Esophagus muscularis mucosa (tissue), 4 donors: ENCODE measurements around the gene SH3RF3. TPM values are rescaled to one million over a fixed set of nuclear protein-coding genes. Genes with fewer than 3 reads are reported as not detected.
A peak's percentile ranks its signal among the peaks of the same experiment; 100 is the strongest.

Experiments used
- DNase-seq: peaks from one replicate; pipeline ENCODE4 v3.0.0-alpha.2; 2017; ENCODE audit errors: extremely low spot score
- H3K27ac ChIP-seq, 4 donors: fragments of 200-600 bp; sonication (generic); replicated peaks in 1 of 4; 1 replicate in 3 of 4; 2 replicates in 1 of 4; pipeline ENCODE4 v1.5.1; 2016 to 2019; ENCODE audit warnings: mild to moderate bottlenecking in 1 of 4
- H3K27me3 ChIP-seq, 4 donors: fragments of 200-600 bp; sonication (generic); one replicate each; pipeline versions ENCODE4 v1.5.1 to v1.6.0; 2016 to 2019
- H3K36me3 ChIP-seq, 4 donors: fragments of 200-600 bp; sonication (generic); one replicate each; pipeline ENCODE4 v1.5.1; 2016 to 2019
- H3K4me1 ChIP-seq, 4 donors: fragments of 200-600 bp; sonication (generic); one replicate each; pipeline ENCODE4 v1.5.1; 2016 to 2019
- H3K4me3 ChIP-seq, 4 donors: fragments of 200-600 bp; sonication (generic); 1 replicate in 2 of 4; 2 replicates in 2 of 4; pipeline ENCODE4 v1.5.1; 2016 to 2019; ENCODE audit warnings: mild to moderate bottlenecking in 4 of 4, moderate library complexity in 1 of 4
- H3K9me3 ChIP-seq, 4 donors: fragments of 200-600 bp; sonication (generic); 1 replicate in 3 of 4; 2 replicates in 1 of 4; pipeline ENCODE4 v1.5.1; 2016 to 2019
- CTCF ChIP-seq, 3 experiments: fragments of 200-600 bp in 2 of 3; fragments of 450-650 bp in 1 of 3; sonication (generic) in 2 of 3; IDR thresholded peaks; one replicate each; pipeline ENCODE4 v1.5.1; 2017 to 2019; ENCODE audit warnings: antibody characterized with exemption in 3 of 3, mild to moderate bottlenecking in 2 of 3, moderate library complexity in 1 of 3
- EP300 ChIP-seq: sonication (generic); formaldehyde crosslinking; IDR thresholded peaks from one replicate; pipeline ENCODE4 v1.6.1; 2017; ENCODE audit warnings: antibody characterized with exemption
- POLR2A ChIP-seq: fragments of 450-650 bp; IDR thresholded peaks from one replicate; pipeline ENCODE4 v1.6.1; 2017; ENCODE audit warnings: antibody characterized with exemption, moderate library complexity, mild to moderate bottlenecking, low read depth
- POLR2AphosphoS5 ChIP-seq, 2 donors: sonication (generic); formaldehyde crosslinking; IDR thresholded peaks; one replicate each; pipeline ENCODE4 v1.6.1; 2017; ENCODE audit warnings: antibody characterized with exemption in 2 of 2
- WGBS: methylation state at CpG from one replicate; pipeline ENCODE4 v1.1.5; 2018; 5-methylcytosine and 5-hydroxymethylcytosine counted together
- intact Hi-C: fragments of 100-400 bp; cut with DNase I; formaldehyde crosslinking; loops from one replicate; pipeline ENCODE4 v1.15.1; 2023
- total RNA-seq, 4 donors: library from RNA; depleted of rRNA; stranded (reverse); fragments of >200 nt; gene quantifications; one replicate each; pipeline versions ENCODE4 v1.1.0 to v1.2.1, GENCODE V29; 2016

The SH3RF3 gene
- total RNA-seq, 4 donors from 2014 or later: 6.3 to 17.5 (median 11.3) TPM

- intact Hi-C loops: no loop called here
- H3K4me1 ChIP-seq: peaks cover 0 to 11% (median 4%) of the 10 kb centered on the region in 4 donors
- DNase-seq: no peak
- H3K27me3 ChIP-seq: no peaks in the 10 kb centered on the region
- H3K4me3 ChIP-seq: no peak overlapping the region
- peaks cover 0 to 7% (median 1%) of the 10 kb centered on the region in 4 donors for H3K36me3 ChIP-seq
- 53% methylated on average over 4 of the region's 7 CpGs for WGBS
- TF ChIP-seq POLR2AphosphoS5 (IDR thresholded peaks at IDR 0.05) (no peak), CTCF (IDR thresholded peaks at IDR 0.05) (no peak), POLR2A (no peak), EP300 (no peak)
- peaks cover 0 to 9% (median 4%) of the 10 kb centered on the region in 4 donors for H3K9me3 ChIP-seq
- H3K27ac ChIP-seq: no peak overlapping the region
Observed at GRCh38 chr2:109507217-109507616, 378.2 kb downstream of the SH3RF3 start.

GRCh38 chr2:109507828-109508227 lies 378.8 kb downstream of the SH3RF3 start:
- no peak for TF ChIP-seq POLR2AphosphoS5 (IDR thresholded peaks at IDR 0.05)
- TF ChIP-seq CTCF (IDR thresholded peaks at IDR 0.05): no peak
- no peak for DNase-seq
- Histone ChIP-seq H3K9me3 (peaks cover 0 to 9% (median 4%) of the 10 kb centered on the region in 4 donors), H3K27me3 (no peaks in the 10 kb centered on the region), H3K36me3 (peaks cover 0 to 1% (median 0%) of the 10 kb centered on the region in 4 donors), H3K4me3 (no peak overlapping the region), H3K4me1 (peaks cover 0 to 11% (median 4%) of the 10 kb centered on the region in 4 donors), H3K27ac (no peak overlapping the region)
- intact Hi-C loops: no loop called here
- WGBS: 82% methylated on average over 6 of the region's 6 CpGs

- Histone ChIP-seq H3K9me3 (peaks cover 0 to 9% (median 4%) of the 10 kb centered on the region in 4 donors), H3K4me1 (peaks cover under 1 to 17% (median 6%) of the 10 kb centered on the region in 4 donors), H3K27ac (no peak overlapping the region), H3K4me3 (no peak overlapping the region), H3K27me3 (no peaks in the 10 kb centered on the region), H3K36me3 (no peaks in the 10 kb centered on the region)
- 79% methylated on average over 8 of the region's 8 CpGs for WGBS
- intact Hi-C loops: no loop called here
- TF ChIP-seq CTCF (IDR thresholded peaks at IDR 0.05): no peak
- no peak for DNase-seq
Observed at GRCh38 chr2:109508556-109508955, 379.6 kb downstream of the SH3RF3 start.

GRCh38 chr2:109510136-109511028 lies 381.4 kb downstream of the SH3RF3 start:
- Histone ChIP-seq H3K36me3 (no peaks in the 10 kb centered on the region), H3K27ac (no peak overlapping the region), H3K4me1 (peaks cover 13 to 33% (median 21%) of the 10 kb centered on the region in 4 donors), H3K4me3 (no peak overlapping the region), H3K27me3 (no peaks in the 10 kb centered on the region), H3K9me3 (peaks cover 0 to 9% (median 4%) of the 10 kb centered on the region in 4 donors)
- TF ChIP-seq CTCF (IDR thresholded peaks at IDR 0.05) (peak; percentile 88 to 97 (median 94)), POLR2AphosphoS5 (IDR thresholded peaks at IDR 0.05) (peak; percentile 42 to 46), EP300 (no peak), POLR2A (no peak)
- intact Hi-C loops: loop anchor here (1.0 to 10.0 kb wide), 2 partner anchors 382 to 586 kb away; no protein-coding TSS in a partner anchor
- WGBS: 51% methylated on average over 18 of the region's 19 CpGs
- DNase-seq: peak; percentile 95
